K562 (cell line): Measurements from ENCODE around the gene TEPSIN. TPM values are rescaled to one million over a fixed set of nuclear protein-coding genes. Genes with fewer than 3 reads are reported as not detected.

Experiments used
- ADNP ChIP-seq: fragments of 200-800 bp; sonication (Bioruptor generic); IDR thresholded peaks from 2 replicates; pipeline ENCODE4 v1.6.1; 2016; ENCODE audit warnings: missing genetic modification characterization, missing compliant biosample characterization
- ARNT ChIP-seq, 2 experiments: fragments of 450-650 bp; IDR thresholded peaks; 2 replicates each; pipeline ENCODE4 v1.6.1; 2016; ENCODE audit warnings: mild to moderate bottlenecking in 1 of 2
- ATF1 ChIP-seq, 2 experiments: fragments of 450-650 bp in 1 of 2; IDR thresholded peaks; 2 replicates each; pipeline ENCODE4 v1.6.1; 2016; ENCODE audit warnings: missing compliant biosample characterization in 1 of 2, missing genetic modification characterization in 1 of 2
- DMBX1 ChIP-seq: fragments of 250-450 bp; sonication (Bioruptor Pico); IDR thresholded peaks from 2 replicates; pipeline ENCODE4 v1.8.0; 2022; ENCODE audit warnings: inconsistent platforms, mild to moderate bottlenecking, moderate library complexity, borderline replicate concordance
- FOXJ3 ChIP-seq: sonication (generic); formaldehyde crosslinking; IDR thresholded peaks from 2 replicates; pipeline ENCODE4 v1.4.0; 2020; ENCODE audit warnings: mild to moderate bottlenecking, missing genetic modification reagents
- FOXK1 ChIP-seq: sonication (generic); formaldehyde crosslinking; IDR thresholded peaks from 2 replicates; pipeline ENCODE4 v1.8.0; 2022; ENCODE audit warnings: missing genetic modification reagents, mild to moderate bottlenecking, borderline replicate concordance
- HMG20A ChIP-seq: fragments of 450-650 bp; formaldehyde crosslinking; conservative IDR thresholded peaks from 2 replicates; pipeline ENCODE4 v1.4.0; 2020; ENCODE audit warnings: mild to moderate bottlenecking, mixed read lengths
- MCM3 ChIP-seq: fragments of 450-650 bp; IDR thresholded peaks from 2 replicates; pipeline ENCODE4 v1.6.1; 2016
- MTA2 ChIP-seq: fragments of 450-650 bp; IDR thresholded peaks from 2 replicates; pipeline ENCODE4 v1.6.1; 2016; ENCODE audit warnings: low read depth
- NR2C1 ChIP-seq, 2 experiments: fragments of 450-650 bp; IDR thresholded peaks; 2 replicates each; pipeline ENCODE4 v1.6.1; 2017; ENCODE audit warnings: mild to moderate bottlenecking in 2 of 2, antibody characterized with exemption in 1 of 2, inconsistent platforms in 1 of 2, missing compliant biosample characterization in 1 of 2, missing genetic modification characterization in 1 of 2
- POLR3G ChIP-seq: IDR thresholded peaks from 2 replicates; pipeline ENCODE4 v1.6.1; 2011; ENCODE audit not compliant: insufficient read length, insufficient replicate concordance; ENCODE audit errors: extremely low read depth
- PRPF4 ChIP-seq: fragments of 200-400 bp; formaldehyde crosslinking; IDR thresholded peaks from one replicate; pipeline ENCODE4 v1.6.1; 2017; ENCODE audit warnings: low read length, low read depth, mild to moderate bottlenecking; ENCODE audit not compliant: insufficient read depth, poor library complexity, severe bottlenecking
- SMARCB1 ChIP-seq: IDR thresholded peaks from 2 replicates; pipeline ENCODE4 v1.6.1; 2011; ENCODE audit warnings: improper control_type of control experiment, low read depth; ENCODE audit not compliant: insufficient read length
- TEAD2 ChIP-seq: fragments of 450-650 bp; IDR thresholded peaks from 2 replicates; pipeline ENCODE4 v1.6.1; 2016; ENCODE audit warnings: missing genetic modification characterization, control low read depth, missing compliant biosample characterization
- ZEB2 ChIP-seq: fragments of 450-650 bp; IDR thresholded peaks from 2 replicates; pipeline ENCODE4 v1.6.1; 2016
- ZNF778 ChIP-seq: fragments of 450-650 bp; formaldehyde crosslinking; IDR thresholded peaks from 2 replicates; pipeline ENCODE4 v1.4.0; 2020; ENCODE audit warnings: mild to moderate bottlenecking, moderate library complexity
- ZSCAN32 ChIP-seq: fragments of 450-650 bp; formaldehyde crosslinking; IDR thresholded peaks from 2 replicates; pipeline ENCODE4 v1.4.0; 2020; ENCODE audit warnings: mild to moderate bottlenecking, moderate library complexity
- polyA plus RNA-seq, 8 experiments: library from polyadenylated mRNA; depleted of rRNA in 4 of 8; stranded (reverse) in 5 of 8; unstranded in 3 of 8; fragments of >200 nt; fragmentation: Nextera tagmentation in 2 of 8; fragmentation: Illumina TruSeq in 1 of 8; extraction: Ambion mirVana in 2 of 8; extraction: Trizol in 1 of 8; gene quantifications; 2 replicates each; pipeline versions ENCODE4 v1.2.1 to v1.2.3, GENCODE V29; 2011 to 2014; ENCODE audit warnings: inconsistent platforms in 1 of 8, missing spikeins in 1 of 8
- total RNA-seq, 7 experiments: library from RNA; depleted of rRNA in 6 of 7; stranded (reverse); fragments of >200 nt in 6 of 7; fragmentation: Illumina TruSeq in 2 of 7; extraction: Trizol in 2 of 7; gene quantifications; 2 replicates each; pipeline versions ENCODE4 v1.2.1 to v1.2.3, GENCODE V29; 2011 to 2021; ENCODE audit warnings: low replicate concordance in 1 of 7
- TF ChIP-seq, protein P1 (sequence below): fragments of 150-350 bp; conservative IDR thresholded peaks from 2 replicates; pipeline ENCODE4 v1.6.1; 2014; ENCODE audit warnings: low read length
- TF ChIP-seq, protein P2 (sequence below): fragments of 250-450 bp; sonication (Bioruptor Pico); IDR thresholded peaks from 2 replicates; pipeline ENCODE4 v1.5.1; 2021; ENCODE audit warnings: mild to moderate bottlenecking
- TF ChIP-seq, protein P3 (sequence below): fragments of 450-650 bp; IDR thresholded peaks from 2 replicates; pipeline ENCODE4 v1.6.1; 2016; ENCODE audit warnings: low read depth, mild to moderate bottlenecking, moderate library complexity
- TF ChIP-seq, protein P4 (sequence below): fragments of 200-800 bp; sonication (Bioruptor generic); IDR thresholded peaks from 2 replicates; pipeline ENCODE4 v1.6.1; 2017; ENCODE audit warnings: missing genetic modification characterization, missing compliant biosample characterization

Gene TEPSIN
- total and polyA plus RNA-seq, 9 of the 15 experiments (the other 6 are each of a cell fraction or from before 2014, with no cell fraction given): 0.80 to 29.8 (median 5.3) TPM

DNA sequence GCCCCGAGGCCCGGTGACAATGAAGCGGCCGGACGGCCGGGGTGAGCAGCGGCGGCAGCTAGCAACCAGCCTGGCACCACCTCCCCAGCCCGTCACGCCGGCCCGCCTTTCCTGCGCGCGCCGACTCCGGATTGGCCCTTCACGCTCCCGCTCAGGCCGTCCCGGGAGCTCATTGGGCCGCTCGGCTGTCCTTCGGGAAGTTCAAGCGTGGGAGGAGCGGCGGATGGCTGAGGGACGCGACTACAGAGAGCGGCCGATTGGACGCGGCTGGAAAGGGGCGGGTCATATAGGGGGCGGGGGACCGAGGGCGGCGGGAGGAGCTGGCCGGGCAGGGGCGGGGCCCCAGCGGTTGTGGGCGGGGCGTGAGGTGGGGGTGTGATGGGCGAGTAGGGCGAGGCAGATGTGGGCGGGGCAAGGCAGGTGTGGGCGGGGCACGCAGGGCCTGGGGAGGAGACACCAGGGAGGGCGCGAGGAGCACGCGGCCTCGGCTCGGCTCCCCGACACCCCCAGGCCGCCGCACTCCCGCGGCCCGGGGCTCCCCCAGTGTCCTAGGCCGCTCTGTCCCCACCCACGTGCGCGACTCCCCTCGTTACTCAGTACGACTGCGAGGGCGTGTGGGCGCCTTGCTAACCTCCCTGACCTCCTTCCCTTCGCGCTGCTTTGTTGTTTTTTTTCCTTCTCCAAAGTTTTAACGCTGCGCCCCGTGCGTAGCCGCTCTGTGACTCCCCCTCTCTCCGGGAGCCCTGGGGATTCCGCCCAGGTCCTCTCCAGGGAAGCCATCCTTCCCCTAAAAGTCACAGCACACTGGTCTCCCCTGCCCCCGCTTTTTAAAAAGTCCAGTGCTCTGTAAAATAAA, 15.7 kb downstream of the TEPSIN start, which contains the start of gene CEP131 (continued):
- TF ChIP-seq, protein P1, sequence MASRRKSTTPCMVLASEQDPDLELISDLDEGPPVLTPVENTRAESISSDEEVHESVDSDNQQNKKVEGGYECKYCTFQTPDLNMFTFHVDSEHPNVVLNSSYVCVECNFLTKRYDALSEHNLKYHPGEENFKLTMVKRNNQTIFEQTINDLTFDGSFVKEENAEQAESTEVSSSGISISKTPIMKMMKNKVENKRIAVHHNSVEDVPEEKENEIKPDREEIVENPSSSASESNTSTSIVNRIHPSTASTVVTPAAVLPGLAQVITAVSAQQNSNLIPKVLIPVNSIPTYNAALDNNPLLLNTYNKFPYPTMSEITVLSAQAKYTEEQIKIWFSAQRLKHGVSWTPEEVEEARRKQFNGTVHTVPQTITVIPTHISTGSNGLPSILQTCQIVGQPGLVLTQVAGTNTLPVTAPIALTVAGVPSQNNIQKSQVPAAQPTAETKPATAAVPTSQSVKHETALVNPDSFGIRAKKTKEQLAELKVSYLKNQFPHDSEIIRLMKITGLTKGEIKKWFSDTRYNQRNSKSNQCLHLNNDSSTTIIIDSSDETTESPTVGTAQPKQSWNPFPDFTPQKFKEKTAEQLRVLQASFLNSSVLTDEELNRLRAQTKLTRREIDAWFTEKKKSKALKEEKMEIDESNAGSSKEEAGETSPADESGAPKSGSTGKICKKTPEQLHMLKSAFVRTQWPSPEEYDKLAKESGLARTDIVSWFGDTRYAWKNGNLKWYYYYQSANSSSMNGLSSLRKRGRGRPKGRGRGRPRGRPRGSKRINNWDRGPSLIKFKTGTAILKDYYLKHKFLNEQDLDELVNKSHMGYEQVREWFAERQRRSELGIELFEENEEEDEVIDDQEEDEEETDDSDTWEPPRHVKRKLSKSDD: no peak
- TF ChIP-seq ZEB2: no peak
- TF ChIP-seq MTA2: no peak
- peak; percentile 75; the same call in 1 of the 2 replicates for TF ChIP-seq DMBX1 (CRISPR knock-in tag)
- TF ChIP-seq HMG20A (CRISPR knock-in tag): no peak
- no peak for TF ChIP-seq FOXJ3
- no peak for TF ChIP-seq PRPF4
- TF ChIP-seq TEAD2: no peak
- TF ChIP-seq, protein P2, sequence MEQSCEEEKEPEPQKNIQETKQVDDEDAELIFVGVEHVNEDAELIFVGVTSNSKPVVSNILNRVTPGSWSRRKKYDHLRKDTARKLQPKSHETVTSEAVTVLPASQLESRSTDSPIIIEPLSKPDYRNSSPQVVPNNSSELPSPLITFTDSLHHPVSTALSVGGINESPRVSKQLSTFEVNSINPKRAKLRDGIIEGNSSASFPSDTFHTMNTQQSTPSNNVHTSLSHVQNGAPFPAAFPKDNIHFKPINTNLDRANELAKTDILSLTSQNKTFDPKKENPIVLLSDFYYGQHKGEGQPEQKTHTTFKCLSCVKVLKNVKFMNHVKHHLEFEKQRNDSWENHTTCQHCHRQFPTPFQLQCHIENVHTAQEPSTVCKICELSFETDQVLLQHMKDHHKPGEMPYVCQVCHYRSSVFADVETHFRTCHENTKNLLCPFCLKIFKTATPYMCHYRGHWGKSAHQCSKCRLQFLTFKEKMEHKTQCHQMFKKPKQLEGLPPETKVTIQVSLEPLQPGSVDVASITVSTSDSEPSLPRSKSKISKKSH (CRISPR knock-in tag): no peak
- no peak for TF ChIP-seq NR2C1 (IDR thresholded peaks at IDR 0.05)
- 0 out of 2 replicates have a peak, but pooled peaks have one; percentile 15 for TF ChIP-seq NR2C1 (tag; IDR thresholded peaks at IDR 0.05)
- TF ChIP-seq, protein P3, sequence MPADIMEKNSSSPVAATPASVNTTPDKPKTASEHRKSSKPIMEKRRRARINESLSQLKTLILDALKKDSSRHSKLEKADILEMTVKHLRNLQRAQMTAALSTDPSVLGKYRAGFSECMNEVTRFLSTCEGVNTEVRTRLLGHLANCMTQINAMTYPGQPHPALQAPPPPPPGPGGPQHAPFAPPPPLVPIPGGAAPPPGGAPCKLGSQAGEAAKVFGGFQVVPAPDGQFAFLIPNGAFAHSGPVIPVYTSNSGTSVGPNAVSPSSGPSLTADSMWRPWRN: no peak
- no peak for TF ChIP-seq ADNP (tag)
- no peak for TF ChIP-seq MCM3
- no peak for TF ChIP-seq SMARCB1
- no peak for TF ChIP-seq ARNT (IDR thresholded peaks at IDR 0.05)
- no peak for TF ChIP-seq FOXK1 (CRISPR knock-in tag)
- TF ChIP-seq, protein P4, sequence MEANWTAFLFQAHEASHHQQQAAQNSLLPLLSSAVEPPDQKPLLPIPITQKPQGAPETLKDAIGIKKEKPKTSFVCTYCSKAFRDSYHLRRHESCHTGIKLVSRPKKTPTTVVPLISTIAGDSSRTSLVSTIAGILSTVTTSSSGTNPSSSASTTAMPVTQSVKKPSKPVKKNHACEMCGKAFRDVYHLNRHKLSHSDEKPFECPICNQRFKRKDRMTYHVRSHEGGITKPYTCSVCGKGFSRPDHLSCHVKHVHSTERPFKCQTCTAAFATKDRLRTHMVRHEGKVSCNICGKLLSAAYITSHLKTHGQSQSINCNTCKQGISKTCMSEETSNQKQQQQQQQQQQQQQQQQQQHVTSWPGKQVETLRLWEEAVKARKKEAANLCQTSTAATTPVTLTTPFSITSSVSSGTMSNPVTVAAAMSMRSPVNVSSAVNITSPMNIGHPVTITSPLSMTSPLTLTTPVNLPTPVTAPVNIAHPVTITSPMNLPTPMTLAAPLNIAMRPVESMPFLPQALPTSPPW (CRISPR knock-in tag): peak; percentile 93
- TF ChIP-seq ZNF778 (CRISPR knock-in tag): no peak
- TF ChIP-seq ATF1 (CRISPR knock-in tag; IDR thresholded peaks at IDR 0.05): peak; percentile 58; the same call in 1 of the 2 replicates
- TF ChIP-seq ATF1 (tag; IDR thresholded peaks at IDR 0.05): peak; percentile 91
- TF ChIP-seq POLR3G: no peak
- no peak for TF ChIP-seq ZSCAN32 (CRISPR knock-in tag)
